Tibial artery (tissue), 4 donors: ENCODE data around the gene GPRIN2.

Source experiments
- DNase-seq, 2 donors: peaks; one replicate each; pipeline ENCODE4 v3.0.0-alpha.2; 2019
- H3K27ac ChIP-seq, 2 donors: fragments of 200-600 bp; sonication (generic) in 1 of 2; 1 replicate in 1 of 2; 2 replicates in 1 of 2; pipeline ENCODE4 v1.5.1; 2018 to 2019; ENCODE audit warnings: mild to moderate bottlenecking in 1 of 2
- H3K27me3 ChIP-seq, 2 donors: fragments of 200-600 bp; sonication (generic) in 1 of 2; one replicate each; pipeline versions ENCODE4 v1.5.1 to v1.6.0; 2016 to 2019
- H3K36me3 ChIP-seq, 3 donors: fragments of 200-600 bp; sonication (generic) in 2 of 3; one replicate each; pipeline ENCODE4 v1.5.1; 2016 to 2019; ENCODE audit warnings: mild to moderate bottlenecking in 2 of 3
- H3K4me1 ChIP-seq, 4 donors: fragments of 200-600 bp; sonication (generic) in 2 of 4; 1 replicate in 3 of 4; 2 replicates in 1 of 4; pipeline ENCODE4 v1.5.1; 2016 to 2019
- H3K4me3 ChIP-seq, 2 donors: fragments of 200-600 bp; sonication (generic) in 1 of 2; 1 replicate in 1 of 2; 2 replicates in 1 of 2; pipeline ENCODE4 v1.5.1; 2018 to 2019; ENCODE audit warnings: mild to moderate bottlenecking in 2 of 2
- H3K9me3 ChIP-seq, 3 donors: fragments of 200-600 bp; sonication (generic) in 1 of 3; one replicate each; pipeline ENCODE4 v1.5.1; 2016 to 2019
- CTCF ChIP-seq, 2 experiments: fragments of 200-600 bp in 1 of 2; fragments of 450-650 bp in 1 of 2; IDR thresholded peaks; one replicate each; pipeline ENCODE4 v1.5.1; 2017 to 2019; ENCODE audit warnings: antibody characterized with exemption in 2 of 2, mild to moderate bottlenecking in 1 of 2, moderate library complexity in 1 of 2
- intact Hi-C: fragments of 100-400 bp; cut with DNase I; formaldehyde crosslinking; loops from one replicate; pipeline ENCODE4 v1.15.0; 2023; ENCODE audit warnings: low total_unique reads

GPRIN2 gene

GRCh38 chr10:46539596-46540411 lies 16.7 kb downstream of the GPRIN2 start:
- peak overlapping the region; percentile 24 to 63 for H3K27ac ChIP-seq
- peaks cover 0 to 33% (median 18%) of the 10 kb centered on the region in 4 donors for H3K4me1 ChIP-seq
- TF ChIP-seq CTCF (IDR thresholded peaks at IDR 0.05) = no peak
- intact Hi-C loops = no loop called here
- H3K9me3 ChIP-seq = no peaks in the 10 kb centered on the region
- peak overlapping the region in 1 of 2 donors; percentile 15 for H3K4me3 ChIP-seq
- H3K36me3 ChIP-seq = no peaks in the 10 kb centered on the region
- peak in 1 of 2 donors; percentile 54 for DNase-seq
- no peaks in the 10 kb centered on the region for H3K27me3 ChIP-seq

- Histone ChIP-seq H3K4me1 (peaks cover 0 to 29% (median 16%) of the 10 kb centered on the region in 4 donors), H3K36me3 (no peaks in the 10 kb centered on the region), H3K9me3 (no peaks in the 10 kb centered on the region), H3K27ac (no peak overlapping the region), H3K4me3 (no peak overlapping the region), H3K27me3 (no peaks in the 10 kb centered on the region)
- intact Hi-C loops = no loop called here
- no peak for TF ChIP-seq CTCF (IDR thresholded peaks at IDR 0.05)
- no peak for DNase-seq
Measured at GRCh38 chr10:46538717-46539426, 17.6 kb downstream of the GPRIN2 start.

- no peak for TF ChIP-seq CTCF (IDR thresholded peaks at IDR 0.05)
- no peak overlapping the region for H3K4me3 ChIP-seq
- no peaks in the 10 kb centered on the region for H3K9me3 ChIP-seq
- no peaks in the 10 kb centered on the region for H3K36me3 ChIP-seq
- peaks cover 0 to 29% (median 16%) of the 10 kb centered on the region in 4 donors for H3K4me1 ChIP-seq
- no peaks in the 10 kb centered on the region for H3K27me3 ChIP-seq
- intact Hi-C loops = no loop called here
- no peak overlapping the region for H3K27ac ChIP-seq
- DNase-seq = no peak
Measured at GRCh38 chr10:46538155-46538554, 18.3 kb downstream of the GPRIN2 start.

GRCh38 chr10:46537309-46537708 lies 19.1 kb downstream of the GPRIN2 start:
- no peak for TF ChIP-seq CTCF (IDR thresholded peaks at IDR 0.05)
- H3K4me1 ChIP-seq = peaks cover 0 to 29% (median 16%) of the 10 kb centered on the region in 4 donors
- intact Hi-C loops = no loop called here
- no peak overlapping the region for H3K27ac ChIP-seq
- H3K27me3 ChIP-seq = no peaks in the 10 kb centered on the region
- H3K4me3 ChIP-seq = no peak overlapping the region
- H3K9me3 ChIP-seq = no peaks in the 10 kb centered on the region
- H3K36me3 ChIP-seq = no peaks in the 10 kb centered on the region
- peak in 1 of 2 donors; percentile 43 for DNase-seq

- H3K36me3 ChIP-seq = no peaks in the 10 kb centered on the region
- no peak overlapping the region for H3K4me3 ChIP-seq
- peaks cover 0 to 29% (median 16%) of the 10 kb centered on the region in 4 donors for H3K4me1 ChIP-seq
- TF ChIP-seq CTCF (IDR thresholded peaks at IDR 0.05) = no peak
- DNase-seq = peak in 1 of 2 donors; percentile 63
- no peak overlapping the region for H3K27ac ChIP-seq
- intact Hi-C loops = no loop called here
- no peaks in the 10 kb centered on the region for H3K27me3 ChIP-seq
- H3K9me3 ChIP-seq = no peaks in the 10 kb centered on the region
Measured at GRCh38 chr10:46536781-46537180, 19.7 kb downstream of the GPRIN2 start.
